HG03460 (cell line): ENCODE data around the gene CDON.

Source experiments
- ATAC-seq: cut with Tn5 transposase; IDR thresholded peaks from one replicate; pipeline ENCODE4 v1.9.1; 2021; ENCODE audit not compliant: unreplicated experiment

CDON gene

DNA sequence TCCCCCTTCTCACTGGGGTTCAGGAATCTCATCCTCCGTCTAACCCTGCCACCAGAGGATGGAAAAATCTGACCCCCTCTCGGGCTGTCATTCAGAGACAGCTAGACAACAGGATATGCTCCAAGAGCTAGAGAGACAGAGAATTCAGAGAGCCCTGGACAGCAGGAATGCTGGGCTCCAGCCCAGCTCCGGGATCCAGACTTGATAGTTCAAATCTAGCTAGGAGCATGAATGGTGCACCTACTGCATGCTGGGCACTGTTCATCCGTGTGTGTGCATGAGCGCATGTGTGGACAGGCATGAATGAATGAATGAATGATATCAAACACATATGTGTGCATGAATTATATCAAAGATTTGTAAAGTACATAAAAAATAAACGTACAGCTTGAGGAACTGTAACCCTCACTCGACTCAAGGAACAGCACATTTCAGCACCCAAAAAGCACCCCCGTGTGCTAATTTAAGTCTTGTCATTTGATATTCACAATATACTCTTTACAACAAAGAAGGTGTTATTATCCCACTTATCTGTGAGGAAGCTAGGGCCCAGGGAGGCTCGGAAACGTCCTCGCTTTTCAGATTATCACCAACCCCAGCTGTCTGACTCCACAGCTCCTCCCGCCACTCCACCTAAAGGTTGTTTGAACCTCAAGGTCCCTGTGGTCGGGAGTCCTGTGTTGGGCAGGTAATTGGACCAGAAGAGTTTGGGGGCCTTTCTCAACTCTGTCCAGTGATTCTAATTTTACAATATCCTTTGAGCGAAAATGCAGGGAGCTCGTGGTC lies 117.5 kb downstream of the CDON start:
- ATAC-seq, result no peak

DNA sequence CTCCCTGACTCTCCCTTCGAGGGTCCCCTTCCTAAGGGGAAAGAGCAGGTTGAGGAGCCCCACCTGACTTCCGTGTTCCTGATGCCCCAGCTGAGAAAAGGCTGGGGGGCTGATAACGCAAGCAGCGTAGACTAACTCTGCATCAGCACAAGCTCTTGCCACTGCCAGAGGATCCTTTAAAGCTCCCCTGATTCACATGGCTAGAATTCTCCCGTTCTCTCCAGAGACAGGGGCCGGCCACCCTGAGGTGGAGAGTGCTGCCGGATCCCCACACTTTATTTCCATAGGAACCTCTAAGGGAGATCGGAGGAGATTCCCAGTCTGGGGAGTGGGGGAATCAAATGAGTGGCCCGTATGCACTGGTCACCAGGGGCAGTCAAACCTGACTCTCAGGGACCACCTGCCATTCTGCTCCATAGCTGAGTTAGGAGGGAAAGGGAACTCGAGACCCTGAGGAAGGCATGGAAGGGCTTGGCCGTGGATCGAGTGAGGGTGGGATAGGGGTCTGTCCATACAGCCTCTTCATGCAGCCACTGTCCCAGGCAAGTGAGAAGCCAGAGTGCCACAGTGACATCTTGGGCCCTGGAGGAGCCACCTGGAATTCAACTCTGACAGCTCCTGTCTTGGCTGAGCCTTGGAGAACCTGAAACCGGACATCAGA lies 118.2 kb downstream of the CDON start:
- no peak for ATAC-seq

DNA sequence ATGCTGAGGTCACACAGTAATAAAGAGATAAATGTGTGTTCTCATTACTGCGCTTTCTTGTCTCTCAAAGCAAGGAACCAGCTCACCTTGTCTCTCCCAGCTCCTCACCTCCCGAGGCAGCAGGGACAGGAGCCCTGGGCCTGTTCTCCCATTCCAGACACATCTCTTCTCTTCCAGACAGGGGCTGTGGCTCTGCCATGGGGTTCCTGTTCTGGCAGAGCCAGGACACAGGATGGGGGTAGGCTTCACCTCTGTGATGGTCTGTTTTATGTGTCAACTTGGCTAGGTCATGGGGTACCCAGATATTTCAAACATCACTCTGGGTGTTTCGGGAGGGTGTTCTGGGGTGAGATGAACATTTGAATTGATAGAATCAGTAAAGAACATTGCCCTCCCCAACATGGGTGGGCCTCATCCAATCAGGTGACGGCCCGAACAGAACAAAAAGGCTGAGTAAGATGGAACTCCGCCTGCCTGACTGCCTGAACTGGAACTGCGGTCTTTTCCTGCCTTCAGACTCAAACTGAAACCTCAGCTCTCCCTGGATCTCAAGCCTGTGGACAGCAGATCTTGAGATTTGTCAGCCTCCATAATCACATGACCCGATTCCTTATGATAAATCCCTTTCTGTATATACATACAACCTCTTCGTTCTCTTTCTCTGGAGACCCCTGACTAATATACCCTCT lies 118.9 kb downstream of the CDON start:
- ATAC-seq, result no peak

DNA sequence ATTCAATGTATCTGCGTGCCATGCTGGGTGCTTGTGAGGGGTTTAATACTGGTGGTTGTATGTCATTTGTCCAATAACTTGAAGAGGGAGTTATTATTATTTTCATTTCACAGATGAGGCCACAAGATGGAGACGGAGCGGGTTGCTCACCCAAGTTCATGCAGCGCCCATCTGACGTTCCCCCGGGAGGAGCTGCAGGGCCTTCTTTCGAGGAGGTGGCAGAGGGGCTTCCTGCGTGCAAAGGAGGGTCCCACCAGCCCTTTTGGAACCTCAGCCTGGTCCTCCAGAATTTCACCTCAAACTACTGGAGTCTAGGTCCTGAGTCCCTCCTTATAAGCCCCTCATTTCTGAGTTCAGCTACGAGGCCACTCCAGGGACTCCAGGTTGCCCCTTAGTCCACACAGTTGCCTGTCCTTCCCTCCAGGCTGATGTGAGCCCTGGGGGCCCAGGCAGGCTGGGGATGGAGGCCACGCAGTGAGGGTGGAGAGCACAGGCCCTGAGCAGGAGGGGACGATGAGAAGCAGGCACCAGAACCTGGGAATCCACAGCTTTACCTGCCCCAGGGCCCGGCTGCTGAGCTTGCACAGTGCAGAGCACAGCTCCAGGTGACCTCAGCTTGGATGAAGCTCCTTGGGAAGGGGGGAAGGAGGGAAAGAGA lies 119.8 kb downstream of the CDON start:
- no peak for ATAC-seq

DNA sequence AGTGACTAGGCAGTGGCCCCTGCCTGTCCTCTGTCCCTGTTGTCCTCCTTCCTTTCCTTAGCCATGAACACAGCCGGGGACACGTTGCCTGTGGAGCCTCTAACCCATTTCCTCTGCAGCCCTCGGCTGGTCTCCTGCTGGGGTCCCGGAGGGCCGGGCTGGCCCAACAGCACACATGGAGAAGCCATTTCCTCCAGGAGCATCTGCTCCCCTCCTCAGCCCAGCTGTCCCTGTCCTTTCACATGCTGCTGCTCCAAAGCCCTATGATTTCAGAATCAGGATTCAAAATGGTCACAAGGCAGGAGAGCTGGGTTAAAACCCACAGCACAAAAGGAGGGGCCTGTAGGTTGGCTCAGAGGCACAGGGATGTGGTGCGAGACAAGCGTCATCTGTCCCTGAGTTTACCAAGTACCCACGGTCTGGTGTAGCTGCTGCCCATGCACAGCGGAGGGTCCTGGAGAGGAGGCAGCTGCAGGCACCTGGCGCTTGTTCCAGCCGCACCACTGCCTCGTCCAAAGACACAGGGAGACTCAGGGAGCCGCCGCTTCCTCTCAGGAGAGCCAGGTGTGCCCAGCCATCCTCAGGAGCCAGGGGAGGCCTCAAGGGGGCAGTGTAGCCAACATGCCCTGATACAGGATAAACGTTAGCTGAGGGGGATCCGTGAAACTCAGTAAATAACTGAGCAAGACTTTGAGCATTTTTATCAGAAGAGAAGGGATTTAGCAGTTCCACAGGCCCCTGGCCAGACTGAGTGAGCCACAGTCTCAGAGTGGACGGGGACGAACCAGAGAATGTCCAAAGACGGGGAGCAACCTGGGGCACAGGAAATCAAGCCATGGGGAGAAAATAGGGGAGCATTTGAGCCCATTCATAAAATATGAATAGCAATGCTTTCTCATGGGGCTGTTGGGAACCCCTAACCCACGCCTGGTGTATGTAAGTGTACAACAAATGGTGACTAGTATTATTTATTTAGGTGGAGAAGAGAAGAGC lies 120.8 kb downstream of the CDON start:
- ATAC-seq, result no peak

DNA sequence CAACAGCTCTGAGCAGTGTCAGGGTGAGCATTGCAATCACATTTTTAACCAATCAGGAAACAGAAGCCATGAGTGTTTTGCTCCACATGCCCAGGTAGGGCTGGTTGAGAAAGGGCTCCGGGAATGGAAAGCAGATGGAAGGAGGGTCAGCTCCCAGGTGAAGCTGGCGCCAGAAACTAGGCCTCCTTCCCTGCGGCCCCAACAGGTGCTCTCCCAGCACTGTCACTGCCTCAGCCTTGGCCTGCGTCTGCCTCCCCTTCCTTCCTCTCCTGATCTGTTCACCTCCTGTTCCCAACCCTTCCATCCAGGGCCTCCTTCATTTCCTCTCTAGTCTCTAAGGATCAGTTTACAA lies 121.4 kb downstream of the CDON start:
- no peak for ATAC-seq

DNA sequence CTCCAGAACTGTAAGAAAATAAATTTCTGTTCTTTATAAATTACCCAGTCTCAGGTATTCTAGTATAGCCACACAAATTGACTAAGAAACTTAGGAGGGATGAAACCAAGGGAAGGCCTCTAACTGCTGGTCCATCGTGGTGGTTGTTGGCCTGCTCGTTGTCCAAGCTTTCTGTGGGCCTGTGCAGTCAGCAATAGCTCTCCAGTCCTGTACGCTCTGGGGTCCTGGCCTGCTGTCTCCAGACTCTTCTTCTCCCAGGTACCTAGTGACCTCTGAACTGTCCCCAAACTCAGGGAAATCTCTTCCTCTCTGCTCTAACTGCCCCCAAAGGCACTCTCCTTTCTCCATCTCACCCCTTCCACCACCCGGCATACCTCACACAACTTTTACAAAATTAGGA lies 122.5 kb downstream of the CDON start:
- ATAC-seq, result no peak

DNA sequence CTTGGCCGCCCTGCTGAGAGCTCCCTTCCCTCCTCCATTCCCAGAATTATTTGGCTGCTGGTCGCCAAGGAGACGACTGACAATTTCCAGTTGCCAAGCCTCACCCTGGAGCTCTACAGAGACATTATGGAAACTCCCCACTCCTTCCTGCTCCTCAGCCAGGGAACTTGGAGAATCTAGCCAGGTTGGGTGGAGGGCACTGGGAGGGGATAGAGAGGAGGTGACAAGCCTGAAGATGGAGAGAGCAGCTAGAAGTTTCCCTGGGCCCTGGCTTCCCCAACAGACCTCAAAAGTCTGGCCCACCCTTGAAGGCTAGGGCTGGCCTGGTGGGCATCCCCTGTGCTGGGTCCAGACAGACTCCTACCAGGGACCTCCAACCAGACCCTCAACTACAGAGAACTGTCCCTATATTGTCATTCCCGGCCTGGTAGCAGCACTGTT lies 123.6 kb downstream of the CDON start:
- ATAC-seq, result no peak

DNA sequence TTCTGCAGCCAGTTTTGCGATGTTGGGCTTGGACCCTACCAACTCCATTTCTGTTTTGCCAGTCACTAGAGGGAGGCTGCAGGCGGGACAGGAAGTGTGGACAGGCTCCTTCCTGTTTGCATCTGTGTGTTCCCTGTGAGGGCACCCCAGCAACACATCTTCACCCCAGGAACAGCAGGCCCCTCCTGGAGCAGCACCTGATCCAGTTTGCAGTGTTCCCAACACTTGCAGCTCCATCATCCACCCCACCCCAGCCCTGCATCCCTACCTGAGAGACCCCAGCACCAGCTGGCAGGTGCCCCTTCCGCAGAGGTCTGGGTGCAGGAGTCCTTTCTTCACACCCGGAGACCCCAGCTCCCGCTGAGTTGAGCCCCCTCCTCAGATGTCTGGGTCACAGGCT lies 124.2 kb downstream of the CDON start:
- ATAC-seq, result no peak

DNA sequence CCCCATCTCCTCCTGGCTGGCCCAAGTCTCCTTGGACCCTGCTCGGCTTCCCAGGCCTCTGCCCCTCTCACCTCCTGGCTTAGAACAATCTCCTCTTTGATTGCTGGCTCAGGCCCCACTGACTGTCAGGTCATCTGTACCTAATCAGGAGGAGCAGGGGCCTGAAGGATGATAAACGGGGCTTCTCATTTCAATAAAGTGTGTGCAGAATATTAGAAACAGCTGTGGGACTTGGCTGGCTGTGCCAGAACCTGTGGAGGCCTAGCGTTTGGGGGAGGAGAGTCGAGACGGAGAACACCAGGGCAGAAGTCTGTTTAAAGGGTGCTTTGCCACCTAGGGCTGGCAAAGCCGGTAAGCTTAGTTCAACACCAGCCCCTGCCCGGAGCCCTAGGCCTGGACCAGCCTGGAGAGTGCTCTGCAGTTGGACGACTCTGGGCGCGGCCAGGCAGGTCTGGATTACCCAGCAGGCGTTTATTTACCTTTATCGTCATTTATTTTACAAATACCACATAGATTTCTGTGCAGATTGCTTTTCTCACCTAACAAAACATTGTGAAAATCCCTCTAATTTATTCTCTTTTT lies 127.0 kb downstream of the CDON start:
- no peak for ATAC-seq

DNA sequence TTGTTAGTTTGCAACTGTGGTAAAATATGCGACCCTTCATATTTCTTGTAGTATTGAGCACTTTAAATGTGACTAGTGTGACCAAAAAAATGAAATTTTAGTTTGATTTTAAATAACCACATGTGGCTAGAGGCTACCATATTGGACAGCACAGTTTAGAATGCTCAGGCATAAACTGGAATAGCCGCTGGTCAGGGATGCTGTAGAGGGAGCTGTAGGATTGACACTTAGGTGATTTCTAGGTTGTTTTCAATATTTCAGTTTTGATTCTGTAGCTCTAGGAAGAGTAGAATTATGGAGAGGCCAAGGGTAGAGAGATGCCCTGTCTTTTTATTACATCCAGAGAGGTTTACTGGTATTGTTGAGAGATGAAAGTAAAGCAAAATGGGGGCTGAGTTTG lies 127.6 kb downstream of the CDON start:
- no peak for ATAC-seq

DNA sequence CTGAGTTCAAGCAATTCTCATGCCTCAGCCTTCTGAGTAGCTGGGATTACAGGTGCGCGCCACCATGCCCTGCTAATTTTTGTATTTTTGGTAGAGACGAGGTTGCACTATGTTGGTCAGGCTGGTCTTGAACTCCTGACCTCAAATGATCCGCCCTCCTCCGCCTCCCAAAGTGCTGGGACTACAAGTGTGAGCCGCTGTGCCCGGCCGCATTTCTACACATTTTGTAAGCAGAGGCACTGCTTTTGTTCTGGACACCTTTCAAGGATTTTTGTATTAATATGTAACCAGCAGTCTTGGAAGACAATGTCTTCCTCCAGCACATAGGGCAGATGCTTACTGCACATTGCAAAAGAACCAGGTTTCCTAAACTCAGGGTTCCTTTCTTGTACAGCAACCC lies 128.2 kb downstream of the CDON start:
- no peak for ATAC-seq

DNA sequence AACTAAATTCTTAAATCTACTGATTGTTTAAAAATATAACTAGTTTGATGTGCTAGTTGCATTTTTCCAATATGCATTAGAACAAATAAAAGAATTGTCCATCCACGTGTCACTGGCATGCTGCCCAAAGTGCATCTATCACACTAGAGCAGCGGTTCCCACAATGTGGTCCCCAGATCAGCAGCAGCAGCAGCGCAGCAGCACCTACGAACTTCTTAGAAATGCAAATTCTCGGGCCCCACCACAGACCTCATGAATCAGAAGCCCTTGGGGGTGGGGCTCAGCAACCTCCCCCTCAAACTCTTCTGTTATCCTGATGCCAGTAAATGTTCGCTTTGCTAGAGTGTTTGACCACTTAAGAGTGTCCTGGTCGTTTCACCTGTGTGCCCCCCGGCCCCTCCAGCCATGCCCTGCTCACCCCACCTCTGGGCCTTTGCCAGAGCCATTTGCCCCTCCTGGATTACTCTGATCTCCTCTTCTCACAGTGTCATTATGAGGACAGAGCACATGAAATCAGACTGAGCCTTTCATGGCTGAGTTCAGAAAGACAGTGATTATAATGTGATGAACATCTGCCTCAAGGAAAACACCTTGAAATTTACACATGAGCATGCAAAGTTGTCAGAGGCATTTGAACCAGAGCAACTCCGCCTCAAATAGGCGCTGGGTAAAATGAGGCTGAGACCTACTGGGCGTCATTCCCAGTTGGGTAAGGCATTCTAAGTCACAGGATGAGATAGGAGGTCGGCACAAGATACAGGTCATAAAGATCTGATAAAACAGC lies 129.4 kb downstream of the CDON start:
- no peak for ATAC-seq

DNA sequence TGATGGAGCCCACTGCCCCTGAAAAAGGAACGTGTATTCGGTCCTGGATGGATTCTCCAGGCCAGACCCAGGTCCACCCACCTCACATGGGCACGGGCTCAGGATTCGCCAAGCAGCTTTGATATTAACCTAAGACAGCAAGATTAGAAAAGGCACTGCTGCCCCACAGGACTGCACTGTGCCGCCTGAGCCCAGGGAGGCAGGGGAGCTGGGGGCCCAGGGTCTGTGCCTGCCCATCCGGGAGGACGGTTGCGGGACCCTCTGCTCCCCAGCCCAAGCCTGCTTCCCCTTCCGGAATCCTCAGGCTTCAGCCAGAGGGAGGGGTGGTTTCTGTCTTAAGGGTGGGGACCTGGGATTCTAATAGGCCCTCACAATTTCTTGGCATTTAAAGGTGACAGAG lies 130.4 kb downstream of the CDON start:
- no peak for ATAC-seq

DNA sequence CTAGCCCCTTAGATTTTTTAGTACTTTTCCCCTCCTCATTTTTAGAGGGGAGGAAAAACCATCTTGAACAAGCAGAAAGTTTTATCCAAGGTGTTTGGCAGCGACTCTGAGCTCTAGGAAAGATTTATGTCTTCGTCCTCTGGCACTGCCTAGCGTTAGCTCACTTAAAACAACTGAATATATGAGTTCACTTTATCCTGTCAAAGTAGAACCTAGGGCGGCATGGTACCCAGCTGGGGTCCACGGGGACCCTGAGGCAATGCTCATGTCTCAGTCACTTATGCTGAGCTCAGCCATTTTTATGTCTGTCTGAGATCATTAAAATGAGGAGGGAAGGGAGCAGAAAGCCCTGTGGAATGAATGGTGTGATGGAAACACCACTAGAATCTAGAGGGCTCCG lies 131.0 kb downstream of the CDON start:
- no peak for ATAC-seq

DNA sequence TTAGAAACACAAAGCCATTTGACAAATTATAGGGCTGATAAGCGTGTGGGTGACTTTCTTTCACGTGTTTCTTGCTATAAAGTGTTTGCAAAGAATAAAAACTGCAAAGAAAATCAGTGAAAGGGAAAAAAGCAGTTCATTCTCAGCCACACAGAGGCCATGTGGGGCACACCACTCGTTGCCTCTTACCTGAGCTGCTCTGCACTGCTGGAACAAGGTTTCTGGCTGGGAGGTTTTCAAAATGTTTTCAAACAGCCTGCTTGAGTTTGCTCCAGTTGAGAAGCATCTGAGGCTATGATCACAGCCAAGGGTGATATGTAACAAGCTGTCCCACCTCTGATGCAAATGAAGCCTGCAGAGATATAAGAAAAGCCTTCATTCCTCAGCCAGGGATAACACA lies 131.6 kb downstream of the CDON start:
- ATAC-seq, result no peak

DNA sequence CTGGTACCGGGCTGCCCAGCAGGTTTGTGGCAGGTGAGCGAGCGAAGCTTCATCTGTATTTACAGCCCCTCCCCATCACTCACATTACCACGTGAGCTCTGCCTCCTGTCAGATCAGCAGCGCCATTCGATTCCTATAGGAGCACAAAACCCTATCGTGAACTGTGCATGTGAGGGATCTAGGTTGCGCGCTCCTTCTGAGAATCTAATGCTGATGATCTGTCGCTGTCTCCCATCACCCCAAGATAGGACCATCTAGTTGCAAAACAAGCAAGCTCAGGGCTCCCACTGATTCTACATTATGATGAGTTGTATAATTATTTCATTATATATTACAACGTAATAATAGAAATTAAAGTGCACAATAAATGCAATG lies 132.6 kb downstream of the CDON start:
- ATAC-seq, result no peak

DNA sequence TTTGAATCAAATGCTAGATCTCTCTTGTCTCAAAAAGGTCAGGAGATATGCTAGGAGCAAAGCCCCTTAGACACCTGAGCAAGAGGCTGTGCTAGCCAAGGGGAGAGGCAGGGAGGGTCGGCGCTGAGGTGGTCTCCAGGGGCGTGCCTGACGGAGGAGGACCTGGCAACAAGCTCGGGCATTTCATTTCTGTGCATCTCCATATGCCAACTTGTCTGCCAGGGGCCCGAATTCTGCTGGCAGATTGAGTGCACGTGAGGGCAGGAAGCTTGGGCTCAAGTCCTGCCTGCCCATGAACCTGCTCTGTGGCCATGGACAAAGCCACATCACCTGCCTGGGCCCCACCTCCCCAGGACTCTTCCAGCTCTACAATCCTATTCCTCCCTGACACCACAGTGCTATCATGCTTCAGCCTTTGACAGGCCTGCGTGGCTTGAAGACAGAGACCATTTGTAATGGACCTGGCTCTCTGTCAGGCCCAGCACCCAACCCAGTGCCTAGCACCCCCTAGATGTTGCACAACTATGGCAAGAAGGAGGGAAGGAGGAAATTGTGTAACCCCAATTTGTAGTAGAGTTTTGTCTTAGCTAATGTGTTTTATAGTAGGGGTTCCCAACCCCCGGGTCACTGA lies 133.1 kb downstream of the CDON start:
- no peak for ATAC-seq

DNA sequence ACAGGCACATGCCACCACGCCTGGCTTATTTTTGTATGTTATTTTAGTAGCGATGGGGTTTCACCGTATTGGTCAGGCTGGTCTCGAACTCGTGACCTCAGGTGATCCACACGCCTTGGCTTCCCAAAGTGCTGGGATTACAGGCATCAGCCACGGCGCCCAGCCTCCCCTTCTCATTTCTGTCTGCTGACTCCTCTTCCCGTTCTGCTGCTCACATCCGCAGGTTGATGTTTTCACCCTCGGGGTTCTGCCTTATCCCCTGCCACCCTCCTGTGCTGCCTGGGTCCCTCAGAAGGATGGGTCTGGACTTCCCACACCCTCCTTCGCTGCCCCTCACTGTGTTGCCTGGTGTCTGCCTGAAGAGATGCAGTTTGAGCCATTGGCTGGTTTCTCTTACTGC lies 136.0 kb downstream of the CDON start:
- no peak for ATAC-seq
